ENCODE measurements around the gene GPAM.
A peak's percentile ranks its signal among the peaks of the same experiment; 100 is the strongest.
"Not testable (repeated sequence)": the region's sequence is repeated elsewhere in the genome, so short reads cannot be mapped to it uniquely, and the experiment has no call there.

GPAM gene, protein sequence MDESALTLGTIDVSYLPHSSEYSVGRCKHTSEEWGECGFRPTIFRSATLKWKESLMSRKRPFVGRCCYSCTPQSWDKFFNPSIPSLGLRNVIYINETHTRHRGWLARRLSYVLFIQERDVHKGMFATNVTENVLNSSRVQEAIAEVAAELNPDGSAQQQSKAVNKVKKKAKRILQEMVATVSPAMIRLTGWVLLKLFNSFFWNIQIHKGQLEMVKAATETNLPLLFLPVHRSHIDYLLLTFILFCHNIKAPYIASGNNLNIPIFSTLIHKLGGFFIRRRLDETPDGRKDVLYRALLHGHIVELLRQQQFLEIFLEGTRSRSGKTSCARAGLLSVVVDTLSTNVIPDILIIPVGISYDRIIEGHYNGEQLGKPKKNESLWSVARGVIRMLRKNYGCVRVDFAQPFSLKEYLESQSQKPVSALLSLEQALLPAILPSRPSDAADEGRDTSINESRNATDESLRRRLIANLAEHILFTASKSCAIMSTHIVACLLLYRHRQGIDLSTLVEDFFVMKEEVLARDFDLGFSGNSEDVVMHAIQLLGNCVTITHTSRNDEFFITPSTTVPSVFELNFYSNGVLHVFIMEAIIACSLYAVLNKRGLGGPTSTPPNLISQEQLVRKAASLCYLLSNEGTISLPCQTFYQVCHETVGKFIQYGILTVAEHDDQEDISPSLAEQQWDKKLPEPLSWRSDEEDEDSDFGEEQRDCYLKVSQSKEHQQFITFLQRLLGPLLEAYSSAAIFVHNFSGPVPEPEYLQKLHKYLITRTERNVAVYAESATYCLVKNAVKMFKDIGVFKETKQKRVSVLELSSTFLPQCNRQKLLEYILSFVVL

DNA sequence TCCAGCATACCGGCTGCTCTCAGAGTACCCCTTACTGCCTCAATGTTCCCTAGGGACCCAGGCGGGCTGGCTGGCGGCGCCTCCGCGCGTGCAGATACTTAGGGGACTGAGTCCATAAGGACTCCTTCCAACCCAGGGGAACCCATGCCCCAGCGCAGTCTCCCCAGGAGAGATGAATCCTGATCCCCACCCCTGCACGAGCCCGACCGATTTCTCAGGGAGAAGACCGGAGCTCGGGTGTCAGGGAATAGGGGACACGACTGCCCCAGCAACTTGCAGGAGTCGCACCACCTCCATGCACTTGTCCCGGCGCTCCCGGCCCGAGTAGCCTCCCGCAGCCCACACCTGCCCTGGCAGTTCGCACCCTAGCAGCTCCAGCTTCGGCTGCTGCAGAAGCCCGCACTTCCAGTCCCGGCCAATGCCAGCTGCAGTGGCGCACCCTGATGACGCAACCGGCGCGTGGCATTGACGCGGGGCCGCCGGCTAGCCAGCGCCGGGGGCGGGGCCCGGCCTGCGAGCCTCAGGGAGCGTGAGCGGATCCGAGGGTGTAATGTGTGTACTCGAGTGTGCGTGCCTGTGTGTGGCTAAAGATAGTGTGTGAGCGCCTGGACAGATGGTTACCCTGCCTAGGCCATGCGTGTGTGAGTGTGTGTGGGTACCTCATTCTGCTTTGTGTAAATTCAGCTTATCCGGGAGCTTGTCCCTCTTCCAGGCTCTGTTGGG is at the start of gene GPAM:
GPAM (minus strand) TSS at position 437 of the 723 bp plus-strand sequence. CDS start 1,981 bp downstream, outside the sequence.
- H3K4me3 ChIP-seq (ENCODE audit: low read length), result peak within 1 kb of the TSS; percentile 95
- TF ChIP-seq, protein P1, sequence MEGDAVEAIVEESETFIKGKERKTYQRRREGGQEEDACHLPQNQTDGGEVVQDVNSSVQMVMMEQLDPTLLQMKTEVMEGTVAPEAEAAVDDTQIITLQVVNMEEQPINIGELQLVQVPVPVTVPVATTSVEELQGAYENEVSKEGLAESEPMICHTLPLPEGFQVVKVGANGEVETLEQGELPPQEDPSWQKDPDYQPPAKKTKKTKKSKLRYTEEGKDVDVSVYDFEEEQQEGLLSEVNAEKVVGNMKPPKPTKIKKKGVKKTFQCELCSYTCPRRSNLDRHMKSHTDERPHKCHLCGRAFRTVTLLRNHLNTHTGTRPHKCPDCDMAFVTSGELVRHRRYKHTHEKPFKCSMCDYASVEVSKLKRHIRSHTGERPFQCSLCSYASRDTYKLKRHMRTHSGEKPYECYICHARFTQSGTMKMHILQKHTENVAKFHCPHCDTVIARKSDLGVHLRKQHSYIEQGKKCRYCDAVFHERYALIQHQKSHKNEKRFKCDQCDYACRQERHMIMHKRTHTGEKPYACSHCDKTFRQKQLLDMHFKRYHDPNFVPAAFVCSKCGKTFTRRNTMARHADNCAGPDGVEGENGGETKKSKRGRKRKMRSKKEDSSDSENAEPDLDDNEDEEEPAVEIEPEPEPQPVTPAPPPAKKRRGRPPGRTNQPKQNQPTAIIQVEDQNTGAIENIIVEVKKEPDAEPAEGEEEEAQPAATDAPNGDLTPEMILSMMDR (conservative IDR thresholded peaks at IDR 0.05; ENCODE audit: low read depth, low read length), result no peak
- DNase-seq (ENCODE audit: low read depth), result peak; percentile 52

DNA sequence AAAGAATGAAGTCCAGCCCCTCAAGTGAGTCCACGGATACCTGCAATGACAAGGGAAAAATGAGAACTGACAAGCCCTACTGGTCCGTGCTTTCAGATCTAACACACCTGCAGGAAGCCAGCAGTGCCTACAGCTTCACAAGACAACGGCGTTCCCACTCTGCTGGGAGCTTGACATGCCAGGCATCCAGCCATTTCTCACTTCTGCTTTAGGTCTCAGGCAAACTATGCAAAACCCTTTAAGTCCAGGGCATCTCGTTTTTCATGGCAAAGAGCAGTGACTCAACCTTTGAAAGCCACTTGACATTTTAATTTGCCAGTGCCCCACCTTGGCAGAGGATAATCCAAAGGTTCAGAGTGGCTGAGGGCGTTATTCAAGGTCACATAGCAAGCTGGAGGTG is 49.1 kb upstream of the GPAM start:
- TF ChIP-seq, protein P1 (conservative IDR thresholded peaks at IDR 0.05; ENCODE audit: low read depth, low read length), result no peak
- DNase-seq (ENCODE audit: low read depth), result no peak
- no peak overlapping the region for H3K4me3 ChIP-seq (ENCODE audit: low read length)

DNA sequence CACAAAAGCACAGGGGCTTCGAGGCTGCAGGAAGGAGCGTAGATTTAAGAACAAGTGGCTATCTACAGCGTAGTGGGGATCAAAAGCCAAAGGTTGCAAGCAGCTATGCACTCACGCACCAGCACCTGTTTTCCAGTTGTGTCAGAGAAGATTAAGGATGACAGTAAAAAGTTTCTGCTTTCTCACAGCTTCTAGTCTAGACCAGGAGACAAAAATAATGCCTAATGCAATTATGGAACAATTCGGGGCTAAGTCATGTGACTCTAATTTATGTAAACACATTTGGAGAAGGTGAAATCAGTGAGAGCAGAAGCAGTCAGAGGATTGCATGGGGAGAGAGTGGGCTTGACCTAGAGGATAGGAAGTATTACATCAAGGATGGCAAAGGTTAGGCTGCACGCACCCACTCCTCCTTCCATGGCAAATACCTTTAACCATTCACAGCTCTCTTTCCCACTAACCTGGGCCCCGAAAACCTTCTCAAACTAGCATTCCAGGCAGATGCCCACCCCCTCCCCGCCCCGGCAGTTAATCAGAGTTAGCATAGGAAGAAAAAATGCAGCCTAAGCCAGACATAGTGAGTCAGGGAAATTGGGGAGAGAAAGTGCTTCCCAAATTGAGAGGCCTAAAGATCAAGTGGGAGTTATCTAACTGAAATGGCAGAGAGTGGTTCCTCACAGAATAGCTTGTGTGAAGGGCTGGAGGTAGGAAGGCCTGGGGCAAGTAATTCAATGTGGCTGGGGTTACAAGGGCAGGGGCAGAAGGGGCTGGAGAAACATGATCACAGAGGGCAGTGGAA is 48.2 kb upstream of the GPAM start:
- no peak for DNase-seq (ENCODE audit: low read depth)
- TF ChIP-seq, protein P1 (conservative IDR thresholded peaks at IDR 0.05; ENCODE audit: low read depth, low read length), result no peak
- H3K4me3 ChIP-seq (ENCODE audit: low read length), result no peak overlapping the region

DNA sequence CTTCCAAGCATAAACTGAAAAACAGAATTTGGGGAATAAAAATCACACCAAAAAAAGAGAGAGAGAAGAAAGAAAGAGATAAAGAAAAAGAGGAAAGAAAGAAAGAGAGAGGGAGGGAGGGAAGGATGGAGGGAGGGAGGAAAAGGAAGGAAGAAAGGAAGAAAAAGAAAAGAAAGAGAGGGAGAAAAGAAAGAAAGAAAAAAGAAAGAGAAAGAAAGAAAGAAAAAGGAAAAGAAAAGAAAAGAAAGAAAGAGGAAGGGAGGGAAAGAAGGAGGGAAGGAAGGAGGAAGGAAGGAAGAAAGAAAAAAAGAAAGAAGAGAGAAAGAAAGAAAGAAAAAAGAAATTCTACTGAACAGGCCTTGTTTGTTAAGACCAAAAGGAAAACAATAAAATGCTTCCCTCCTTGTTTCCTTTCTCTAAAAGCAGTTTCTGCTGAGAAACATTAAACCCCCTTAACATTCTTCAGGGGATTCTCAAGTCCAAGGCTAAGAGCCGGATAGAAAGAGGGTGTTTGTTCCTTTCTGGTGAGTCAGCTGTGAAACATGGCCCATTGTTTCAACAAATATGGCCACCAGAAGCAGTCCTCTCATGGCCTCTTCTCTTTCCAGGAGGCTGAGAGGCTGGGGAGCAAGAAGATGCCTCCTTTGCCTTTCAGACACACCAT is 46.9 kb upstream of the GPAM start:
- no peak overlapping the region for H3K4me3 ChIP-seq (ENCODE audit: low read length)
- peak; percentile 82 for DNase-seq (ENCODE audit: low read depth)
- TF ChIP-seq, protein P1 (conservative IDR thresholded peaks at IDR 0.05; ENCODE audit: low read depth, low read length), result no peak

DNA sequence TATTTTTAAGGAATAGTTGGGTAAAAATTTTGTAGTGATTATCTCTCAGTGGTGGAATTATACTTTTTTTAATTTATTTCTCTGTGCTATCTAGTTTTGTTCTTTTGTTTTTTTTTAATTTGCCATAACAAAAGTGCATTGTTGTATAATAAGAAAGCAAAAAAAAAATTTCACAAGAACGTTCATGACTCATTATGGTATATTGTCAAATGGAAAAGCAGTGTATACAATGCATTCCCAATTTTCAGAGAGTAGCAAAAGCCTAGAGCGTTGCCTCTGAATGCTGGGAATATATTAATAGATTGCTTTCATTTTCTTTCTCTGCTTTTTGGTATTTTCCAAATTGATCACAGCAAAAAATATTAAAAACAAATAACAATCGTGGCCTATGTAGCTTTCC is 46.3 kb upstream of the GPAM start:
- TF ChIP-seq, protein P1 (conservative IDR thresholded peaks at IDR 0.05; ENCODE audit: low read depth, low read length), result no peak
- H3K4me3 ChIP-seq (ENCODE audit: low read length), result no peak overlapping the region
- DNase-seq (ENCODE audit: low read depth), result no peak

DNA sequence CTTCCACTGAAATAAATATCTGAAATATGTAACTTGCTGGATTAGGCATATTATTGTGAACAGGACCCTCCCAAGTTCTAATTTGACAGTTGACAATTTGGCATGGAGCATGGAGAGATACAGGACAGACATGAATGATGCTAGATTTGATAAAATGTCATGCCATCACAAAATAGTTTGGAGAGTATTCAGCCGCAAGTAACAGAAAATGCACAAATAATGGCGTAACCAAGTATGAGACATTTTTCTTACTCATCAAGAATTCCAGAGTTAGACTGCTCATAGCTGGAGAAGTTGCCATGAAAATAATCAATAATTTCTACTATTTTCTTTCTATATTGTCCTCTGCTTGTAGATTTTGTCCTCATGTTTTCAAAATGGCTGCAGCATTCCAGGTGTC is 45.5 kb upstream of the GPAM start:
- no peak overlapping the region for H3K4me3 ChIP-seq (ENCODE audit: low read length)
- DNase-seq (ENCODE audit: low read depth), result no peak
- TF ChIP-seq, protein P1 (conservative IDR thresholded peaks at IDR 0.05; ENCODE audit: low read depth, low read length), result no peak

DNA sequence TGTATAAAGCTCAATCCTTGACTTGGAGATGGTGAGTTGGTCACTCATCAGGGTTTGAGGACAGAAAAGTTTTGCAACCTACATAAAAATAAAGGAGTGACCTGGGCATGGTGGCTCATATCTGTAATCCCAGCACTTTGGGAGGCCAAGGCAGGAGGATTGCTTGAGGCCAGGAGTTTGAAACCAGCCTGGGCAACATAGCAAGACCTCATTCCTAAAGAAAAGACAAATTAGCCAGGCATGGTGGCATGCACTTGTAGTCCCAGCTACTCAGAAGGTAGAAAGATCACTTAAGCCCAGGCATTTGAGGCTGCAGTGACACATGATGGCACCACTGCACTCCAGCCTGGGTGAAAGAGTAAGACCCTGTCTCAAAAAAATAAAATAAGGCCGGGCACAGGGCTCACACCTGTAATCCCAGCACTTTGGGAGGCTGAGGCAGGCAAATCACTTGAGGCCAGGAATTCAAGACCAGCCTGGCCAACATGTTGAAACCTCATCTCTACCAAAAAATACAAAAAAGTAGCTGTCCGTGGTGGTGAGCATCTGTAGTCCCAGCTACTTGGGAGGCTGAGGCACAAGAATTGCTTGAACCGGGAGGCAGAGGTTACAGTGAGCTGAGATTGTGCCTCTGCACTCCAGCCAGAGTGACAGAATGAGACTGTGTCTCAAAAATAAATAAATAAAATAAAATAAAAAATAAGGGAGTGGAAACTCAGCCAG is 45.0 kb upstream of the GPAM start:
- H3K4me3 ChIP-seq (ENCODE audit: low read length); DNase-seq (ENCODE audit: low read depth): not testable (repeated sequence)
